GM18520 (cell line): ENCODE measurements around the gene GPRC5A.
"Not testable (repeated sequence)": the region's sequence is repeated elsewhere in the genome, so short reads cannot be mapped to it uniquely, and the experiment has no call there.

Experiments
- ATAC-seq: cut with Tn5 transposase; IDR thresholded peaks from one replicate; pipeline ENCODE4 v1.9.1; 2021; ENCODE audit not compliant: unreplicated experiment

GPRC5A gene

GRCh38 chr12:12891080-12891880 is at the start of gene GPRC5A:
TSS of gene GPRC5A (plus strand) at chr12:12891562. CDS start at chr12:12908250, 16,688 bp downstream.
- no peak for ATAC-seq

GRCh38 chr12:12845794-12846243 is 45.5 kb upstream of the GPRC5A start:
- no peak for ATAC-seq

- not testable (repeated sequence) for ATAC-seq
These were observed 44.6 kb upstream of the GPRC5A start for GRCh38 chr12:12846780-12847179.

- ATAC-seq = no peak
These were observed 37.9 kb upstream of the GPRC5A start for GRCh38 chr12:12853435-12853834.

GRCh38 chr12:12859690-12860089 is 31.7 kb upstream of the GPRC5A start:
- ATAC-seq = no peak

GRCh38 chr12:12864243-12864642 is 27.1 kb upstream of the GPRC5A start:
- no peak for ATAC-seq

- ATAC-seq = no peak
These were observed 22.7 kb upstream of the GPRC5A start for GRCh38 chr12:12868477-12869235.

GRCh38 chr12:12870465-12870864 is 20.9 kb upstream of the GPRC5A start:
- no peak for ATAC-seq

- no peak for ATAC-seq
These were observed 19.7 kb upstream of the GPRC5A start for GRCh38 chr12:12871587-12872138.

- ATAC-seq = no peak
These were observed 19.0 kb upstream of the GPRC5A start for GRCh38 chr12:12872139-12872933.

GRCh38 chr12:12872934-12873275 is 18.5 kb upstream of the GPRC5A start:
- ATAC-seq = no peak

- no peak for ATAC-seq
These were observed 17.3 kb upstream of the GPRC5A start for GRCh38 chr12:12874029-12874428.

GRCh38 chr12:12875301-12875700 is 16.1 kb upstream of the GPRC5A start:
- not testable (repeated sequence) for ATAC-seq

GRCh38 chr12:12877153-12877768 is 14.1 kb upstream of the GPRC5A start:
- no peak for ATAC-seq

- no peak for ATAC-seq
These were observed 13.4 kb upstream of the GPRC5A start for GRCh38 chr12:12877781-12878455.

- ATAC-seq = no peak
These were observed 10.8 kb upstream of the GPRC5A start for GRCh38 chr12:12880537-12880936.

- no peak for ATAC-seq
These were observed 10.0 kb upstream of the GPRC5A start for GRCh38 chr12:12881151-12881909.

GRCh38 chr12:12882288-12882687 is 9.1 kb upstream of the GPRC5A start:
- ATAC-seq = no peak

GRCh38 chr12:12883369-12884001 is 7.9 kb upstream of the GPRC5A start:
- ATAC-seq = no peak
